WTC11 (cell line): ENCODE data around the gene GLB1L2. TPM values are rescaled to one million over a fixed set of nuclear protein-coding genes. Genes with fewer than 3 reads are reported as not detected.

Experiments
- ATAC-seq: fragments of 200-7000 bp; cut with Tn5 transposase; 2 replicates; pipeline ENCODE4 v1.10.0; 2021; ENCODE audit warnings: mild to moderate bottlenecking, moderate library complexity
- CTCF ChIA-PET: fragments of 300-600 bp; sonication (Branson Sonifier 250); formaldehyde crosslinking; loops from one replicate; lab custom pipeline; 2021; ENCODE audit warnings: antibody characterized with exemption; lab: Charles Lee
- POLR2A ChIA-PET: fragments of 350-600 bp; sonication (Branson Sonifier 250); formaldehyde crosslinking; loops from one replicate; lab custom pipeline; 2021; ENCODE audit warnings: antibody characterized with exemption; lab: Charles Lee
- DNase-seq: peaks from one replicate; pipeline ENCODE4 v3.0.0; 2021; ENCODE audit warnings: low spot score
- H3K27ac Mint-ChIP-seq: 2 replicates; pipeline ENCODE4 v1.8.0; 2021; ENCODE audit warnings: mixed read lengths
- H3K27me3 Mint-ChIP-seq: 2 replicates; pipeline ENCODE4 v1.8.0; 2021; ENCODE audit warnings: low read depth, mild to moderate bottlenecking, moderate library complexity, mixed read lengths
- H3K36me3 Mint-ChIP-seq: 2 replicates; pipeline ENCODE4 v1.8.0; 2021; ENCODE audit warnings: mixed read lengths
- H3K4me1 Mint-ChIP-seq: 2 replicates; pipeline ENCODE4 v1.8.0; 2022; ENCODE audit warnings: mixed read lengths
- H3K4me3 Mint-ChIP-seq: 2 replicates; pipeline ENCODE4 v1.8.0; 2021; ENCODE audit warnings: mild to moderate bottlenecking, moderate library complexity, mixed read lengths
- H3K9me3 Mint-ChIP-seq: 2 replicates; pipeline ENCODE4 v1.8.0; 2021; ENCODE audit warnings: mixed read lengths
- AFF4 ChIP-seq: sonication (generic); formaldehyde crosslinking; IDR thresholded peaks from 2 replicates; pipeline ENCODE4 v1.8.1; 2023; ENCODE audit warnings: mild to moderate bottlenecking, missing genetic modification reagents, borderline replicate concordance
- ARID4B ChIP-seq: sonication (generic); formaldehyde crosslinking; IDR thresholded peaks from 2 replicates; pipeline ENCODE4 v1.8.0; 2023; ENCODE audit warnings: missing genetic modification reagents, mild to moderate bottlenecking, borderline replicate concordance
- CREB1 ChIP-seq: sonication (generic); formaldehyde crosslinking; IDR thresholded peaks from 2 replicates; pipeline ENCODE4 v1.8.0; 2023; ENCODE audit warnings: mild to moderate bottlenecking, missing genetic modification reagents
- EMX1 ChIP-seq: fragments of 250-450 bp; sonication (Bioruptor Pico); IDR thresholded peaks from 2 replicates; pipeline ENCODE4 v1.8.0; 2021; ENCODE audit warnings: mild to moderate bottlenecking
- ESRRA ChIP-seq: sonication (generic); formaldehyde crosslinking; IDR thresholded peaks from 2 replicates; pipeline ENCODE4 v1.8.1; 2022; ENCODE audit warnings: mild to moderate bottlenecking, missing genetic modification reagents, borderline replicate concordance
- ETV6 ChIP-seq: sonication (generic); formaldehyde crosslinking; IDR thresholded peaks from 2 replicates; pipeline ENCODE4 v1.8.1; 2022; ENCODE audit warnings: mild to moderate bottlenecking, missing genetic modification reagents
- FOXJ3 ChIP-seq: sonication (generic); formaldehyde crosslinking; IDR thresholded peaks from 2 replicates; pipeline ENCODE4 v1.9.0; 2021; ENCODE audit warnings: missing genetic modification reagents, mild to moderate bottlenecking, borderline replicate concordance
- FOXP1 ChIP-seq: sonication (generic); formaldehyde crosslinking; IDR thresholded peaks from 2 replicates; pipeline ENCODE4 v1.8.0; 2022; ENCODE audit warnings: missing genetic modification reagents, mild to moderate bottlenecking, moderate library complexity, borderline replicate concordance
- JAZF1 ChIP-seq: fragments of 250-450 bp; sonication (Bioruptor Pico); IDR thresholded peaks from 2 replicates; pipeline ENCODE4 v1.9.0; 2021; ENCODE audit warnings: moderate library complexity, mild to moderate bottlenecking, inconsistent platforms
- NR1H2 ChIP-seq: sonication (generic); formaldehyde crosslinking; IDR thresholded peaks from 2 replicates; pipeline ENCODE4 v1.9.0; 2021; ENCODE audit warnings: mild to moderate bottlenecking, moderate library complexity, missing genetic modification reagents
- NR3C1 ChIP-seq: sonication (generic); formaldehyde crosslinking; conservative IDR thresholded peaks from 2 replicates; pipeline ENCODE4 v1.8.1; 2023; ENCODE audit warnings: low read depth, mild to moderate bottlenecking, missing genetic modification reagents
- PRRX2 ChIP-seq: fragments of 250-450 bp; sonication (Bioruptor Pico); IDR thresholded peaks from 2 replicates; pipeline ENCODE4 v1.8.0; 2021; ENCODE audit warnings: mild to moderate bottlenecking
- ZNF281 ChIP-seq: sonication (generic); formaldehyde crosslinking; IDR thresholded peaks from 2 replicates; pipeline ENCODE4 v1.8.0; 2023; ENCODE audit warnings: mild to moderate bottlenecking, missing genetic modification reagents
- ZNF317 ChIP-seq: sonication (generic); formaldehyde crosslinking; IDR thresholded peaks from 2 replicates; pipeline ENCODE4 v1.8.1; 2023; ENCODE audit warnings: low read depth, mild to moderate bottlenecking, moderate library complexity, missing genetic modification reagents, borderline replicate concordance
- total RNA-seq: library from RNA; stranded (reverse); gene quantifications from 3 replicates; pipeline ENCODE4 v1.2.3, GENCODE V29; 2021
- TF ChIP-seq, protein P1 (sequence below): sonication (generic); formaldehyde crosslinking; IDR thresholded peaks from 2 replicates; pipeline ENCODE4 v1.8.1; 2023; ENCODE audit warnings: mild to moderate bottlenecking, missing genetic modification reagents, moderate library complexity
- TF ChIP-seq, protein P2 (sequence below): sonication (generic); formaldehyde crosslinking; IDR thresholded peaks from 2 replicates; pipeline ENCODE4 v1.8.1; 2022; ENCODE audit warnings: mild to moderate bottlenecking, missing genetic modification reagents, moderate library complexity, borderline replicate concordance

The GLB1L2 gene
- total RNA-seq, 1 experiment from 2014 or later = 6.0 TPM

GRCh38 chr11:134374891-134375550 is 43.2 kb downstream of the GLB1L2 start:
- no peak for TF ChIP-seq EMX1 (CRISPR knock-in tag)
- TF ChIP-seq CREB1 (CRISPR knock-in tag) = no peak
- TF ChIP-seq, protein P1, sequence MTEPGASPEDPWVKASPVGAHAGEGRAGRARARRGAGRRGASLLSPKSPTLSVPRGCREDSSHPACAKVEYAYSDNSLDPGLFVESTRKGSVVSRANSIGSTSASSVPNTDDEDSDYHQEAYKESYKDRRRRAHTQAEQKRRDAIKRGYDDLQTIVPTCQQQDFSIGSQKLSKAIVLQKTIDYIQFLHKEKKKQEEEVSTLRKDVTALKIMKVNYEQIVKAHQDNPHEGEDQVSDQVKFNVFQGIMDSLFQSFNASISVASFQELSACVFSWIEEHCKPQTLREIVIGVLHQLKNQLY = no peak
- no peak for TF ChIP-seq FOXP1 (CRISPR knock-in tag)
- no peak for TF ChIP-seq ZNF317 (CRISPR knock-in tag)
- no peak for TF ChIP-seq AFF4
- no peak for TF ChIP-seq ARID4B (CRISPR knock-in tag)
- TF ChIP-seq, protein P2, sequence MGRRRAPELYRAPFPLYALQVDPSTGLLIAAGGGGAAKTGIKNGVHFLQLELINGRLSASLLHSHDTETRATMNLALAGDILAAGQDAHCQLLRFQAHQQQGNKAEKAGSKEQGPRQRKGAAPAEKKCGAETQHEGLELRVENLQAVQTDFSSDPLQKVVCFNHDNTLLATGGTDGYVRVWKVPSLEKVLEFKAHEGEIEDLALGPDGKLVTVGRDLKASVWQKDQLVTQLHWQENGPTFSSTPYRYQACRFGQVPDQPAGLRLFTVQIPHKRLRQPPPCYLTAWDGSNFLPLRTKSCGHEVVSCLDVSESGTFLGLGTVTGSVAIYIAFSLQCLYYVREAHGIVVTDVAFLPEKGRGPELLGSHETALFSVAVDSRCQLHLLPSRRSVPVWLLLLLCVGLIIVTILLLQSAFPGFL (CRISPR knock-in tag) = no peak
- no peak for TF ChIP-seq FOXJ3
- TF ChIP-seq NR1H2 (CRISPR knock-in tag) = no peak
- TF ChIP-seq NR3C1 = no peak
- TF ChIP-seq ESRRA (CRISPR knock-in tag) = no peak
- TF ChIP-seq JAZF1 (CRISPR knock-in tag) = no peak
- no peak for TF ChIP-seq ETV6 (CRISPR knock-in tag)
- no peak for TF ChIP-seq ZNF281 (CRISPR knock-in tag)
- no peak for TF ChIP-seq PRRX2 (CRISPR knock-in tag)
- H3K9me3 Mint-ChIP-seq = no peaks in the 10 kb centered on the region
- H3K27ac Mint-ChIP-seq = no peak overlapping the region; the same call in 1 of the 2 replicates
- no peak overlapping the region for H3K4me3 Mint-ChIP-seq
- H3K27me3 Mint-ChIP-seq = no peaks in the 10 kb centered on the region
- ChIA-PET POLR2A (no interaction called here), CTCF (interaction anchor here (1.9 kb wide), 1 partner anchor 15 kb away, joined by 6 read pairs; no protein-coding TSS in a partner anchor)
- DNase-seq = no peak
- no peak for ATAC-seq
- peaks cover 4% of the 10 kb centered on the region; the same call in 1 of the 2 replicates for H3K36me3 Mint-ChIP-seq
- peaks cover 15% of the 10 kb centered on the region for H3K4me1 Mint-ChIP-seq
